ENCODE measurements around the gene LIMS2.

Gene LIMS2

GRCh38 chr2:127596311-127597045 is 78.9 kb downstream of the LIMS2 start:
- DNase-seq, result no peak

DNA sequence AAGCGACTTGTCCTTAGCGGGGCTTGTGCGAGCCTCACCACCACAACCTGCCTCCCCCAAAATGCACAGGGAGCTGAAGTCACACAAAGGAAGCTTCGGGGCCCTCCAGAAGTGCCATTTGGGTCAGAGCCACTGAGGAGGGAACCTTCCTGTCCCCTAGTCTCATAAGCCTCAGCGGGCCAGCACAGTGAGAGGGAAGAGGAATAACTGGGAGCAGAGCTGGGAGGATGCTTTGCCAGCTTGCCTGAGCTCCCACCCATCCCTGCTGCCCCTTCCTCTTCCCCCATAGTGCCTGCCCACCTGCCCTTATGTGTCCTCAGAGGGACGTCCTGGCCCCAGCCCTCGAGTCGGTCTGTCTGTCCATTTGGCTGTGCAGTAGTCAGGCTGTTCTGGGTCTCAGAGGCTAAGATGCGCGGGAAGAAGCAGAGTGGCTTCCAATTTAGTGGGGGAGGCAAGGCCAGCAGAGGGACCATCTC is 81.2 kb downstream of the LIMS2 start:
- no peak for DNase-seq

DNA sequence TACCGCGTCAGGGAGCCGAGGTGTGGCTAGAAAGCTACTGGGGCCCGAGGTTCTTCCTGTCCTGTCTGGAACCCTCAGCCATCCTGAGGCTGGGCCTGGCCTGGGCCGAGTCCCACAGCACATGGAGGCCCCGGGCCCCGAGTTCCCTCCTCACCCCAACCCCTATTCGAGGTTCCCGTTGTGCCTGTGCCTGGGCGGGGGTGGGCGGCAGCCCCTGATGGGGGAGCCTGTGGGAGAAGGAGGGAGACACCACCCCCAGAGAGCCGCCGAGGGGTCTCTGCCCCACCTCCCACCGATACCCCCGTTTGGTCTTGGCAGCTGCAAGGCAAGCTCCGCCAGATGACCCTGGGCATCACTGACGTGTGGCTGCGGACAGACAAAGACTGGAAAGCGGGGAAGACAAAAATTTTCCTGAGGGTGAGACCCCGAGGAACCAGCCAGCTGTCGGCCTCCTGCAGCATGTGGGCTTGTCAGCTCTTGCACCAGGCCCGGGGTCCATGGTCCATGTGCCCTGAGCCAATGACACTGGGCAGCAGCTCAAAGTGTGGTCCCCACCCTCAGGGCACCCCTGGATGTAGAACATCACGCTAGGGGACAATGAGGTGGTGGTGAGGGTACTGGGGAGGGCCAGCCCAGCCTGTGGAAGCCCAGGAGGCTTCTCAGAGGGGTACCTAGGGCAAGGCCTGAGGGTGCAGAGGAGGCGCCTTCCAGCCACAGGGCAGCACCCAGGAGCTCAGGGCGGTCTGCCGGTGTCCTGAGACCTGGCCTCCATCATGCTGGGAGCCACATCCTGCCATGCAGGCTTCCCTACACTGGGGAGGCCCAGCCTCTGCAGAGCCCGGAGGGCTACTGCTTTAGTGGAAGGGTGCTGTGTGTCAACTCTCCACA is 81.9 kb downstream of the LIMS2 start:
- no peak for DNase-seq

- no peak for DNase-seq
Measured at GRCh38 chr2:127592761-127593227, 82.5 kb downstream of the LIMS2 start.

DNA sequence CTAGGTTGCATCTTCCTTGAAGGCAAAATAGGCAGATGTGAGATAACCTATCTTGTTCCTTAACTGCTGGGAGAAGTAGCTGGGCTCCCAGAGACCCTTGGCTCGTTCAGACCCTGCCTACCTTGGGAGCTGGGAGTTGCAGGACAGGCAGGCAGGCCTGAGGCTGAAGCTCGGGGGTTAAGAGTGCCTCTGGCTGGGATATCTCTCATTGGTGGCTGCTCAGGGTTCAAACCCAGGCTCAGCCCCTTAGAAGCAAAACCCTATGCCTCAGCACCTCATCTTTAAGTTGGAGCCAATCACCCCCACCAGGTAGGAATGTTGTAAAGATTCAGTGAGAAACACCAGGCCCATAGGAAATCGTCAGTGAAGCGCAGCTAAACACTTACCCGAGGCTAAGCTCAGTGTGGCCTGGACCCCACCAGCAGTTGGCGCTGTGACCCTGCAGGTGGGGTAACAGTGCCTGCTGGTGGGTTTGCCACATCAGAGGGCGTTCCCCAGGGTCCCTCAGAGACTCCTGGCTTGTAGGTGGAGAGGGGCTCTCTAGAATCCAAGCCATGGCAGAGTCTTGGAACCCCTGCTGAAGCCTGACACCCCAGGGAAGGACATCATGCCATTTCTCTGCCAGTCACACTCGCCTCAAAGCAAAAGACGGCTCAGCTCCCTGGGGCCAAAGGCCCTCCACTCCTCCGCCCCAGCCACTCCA is 84.0 kb downstream of the LIMS2 start:
- peak; percentile 51 to 66 for DNase-seq

GRCh38 chr2:127590386-127591190 is 84.7 kb downstream of the LIMS2 start:
- DNase-seq, result no peak

- no peak for DNase-seq
Measured at GRCh38 chr2:127589841-127590240, 85.5 kb downstream of the LIMS2 start.

DNA sequence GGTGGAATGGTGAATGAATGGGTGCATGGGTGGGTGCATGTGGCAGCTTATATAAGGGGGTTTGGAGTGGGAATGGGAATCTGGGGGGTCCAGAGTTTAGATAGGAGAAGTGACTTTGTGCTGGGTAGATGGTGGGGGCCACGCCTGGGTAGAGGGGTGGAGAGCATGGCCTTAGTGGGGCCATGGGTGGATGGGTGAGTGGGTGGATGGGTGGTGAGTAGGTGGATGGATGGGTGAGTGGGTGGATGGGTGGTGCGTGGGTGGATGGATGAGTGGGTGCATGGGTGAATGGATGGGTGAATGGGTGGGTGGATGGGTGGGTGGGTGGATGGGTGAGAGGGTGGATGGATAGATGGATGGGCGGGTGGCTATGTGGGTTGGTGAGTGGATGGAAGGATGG is 86.0 kb downstream of the LIMS2 start:
- DNase-seq, result no peak

Data from stimulated activated CD4-positive, alpha-beta T cell treated with anti-CD3 and anti-CD28 coated beads, Interleukin-2, amount 100 ng/mL, for 48 hours (primary cell).